Stimulated activated CD4-positive, alpha-beta T cell treated with anti-CD3 and anti-CD28 coated beads, TNF-alpha, amount 100 ng/mL, for 1 hour (primary cell): ENCODE data around the gene TRABD2B.

Experiments used
- DNase-seq, 3 donors: peaks; one replicate each; pipeline ENCODE4 v3.0.0-alpha.2; 2020; ENCODE audit warnings: low read depth in 3 of 3, low spot score in 1 of 3

Gene TRABD2B

DNA sequence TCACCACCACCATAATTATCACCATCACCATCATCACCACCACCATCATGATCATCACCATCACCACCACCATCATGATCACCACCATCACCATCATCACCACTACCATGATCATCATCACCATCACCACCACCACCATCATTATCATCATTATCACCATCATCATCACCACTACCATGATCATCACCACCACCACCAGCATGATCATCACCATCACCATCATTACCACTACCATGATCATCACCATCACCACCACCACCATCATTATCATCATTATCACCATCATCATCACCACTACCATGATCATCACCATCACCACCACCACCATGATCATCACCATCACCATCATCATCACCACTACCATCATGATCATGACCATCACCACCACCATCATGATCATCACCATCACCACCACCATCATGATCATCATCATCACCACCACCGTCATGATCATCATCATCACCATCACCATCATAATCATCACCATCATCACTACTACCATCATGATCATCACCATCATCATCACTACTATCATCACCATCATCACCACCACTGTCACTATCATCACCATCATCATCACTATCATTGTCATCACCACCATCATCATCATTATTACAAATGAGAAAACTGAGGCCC, 60.2 kb downstream of the TRABD2B start:
- DNase-seq: no peak

DNA sequence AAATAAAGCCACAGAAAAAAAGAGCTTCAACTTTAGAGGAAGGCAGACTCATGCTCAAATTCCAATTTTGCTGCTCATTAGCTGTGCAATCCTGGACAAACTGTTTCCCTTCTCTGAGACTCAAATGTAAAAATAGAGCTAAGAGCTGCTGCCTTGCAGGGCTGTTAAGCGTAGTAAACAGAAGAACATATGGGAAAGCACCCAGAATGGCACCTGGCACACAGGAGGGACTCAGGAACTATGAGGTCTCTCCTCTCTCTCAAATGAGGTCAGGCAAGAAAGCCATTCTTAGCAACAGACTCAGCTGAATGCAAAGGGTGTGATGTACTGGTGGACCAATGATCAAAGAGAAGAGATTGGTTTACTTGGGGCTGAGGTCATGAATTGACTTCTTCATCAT, 61.3 kb downstream of the TRABD2B start:
- no peak for DNase-seq

DNA sequence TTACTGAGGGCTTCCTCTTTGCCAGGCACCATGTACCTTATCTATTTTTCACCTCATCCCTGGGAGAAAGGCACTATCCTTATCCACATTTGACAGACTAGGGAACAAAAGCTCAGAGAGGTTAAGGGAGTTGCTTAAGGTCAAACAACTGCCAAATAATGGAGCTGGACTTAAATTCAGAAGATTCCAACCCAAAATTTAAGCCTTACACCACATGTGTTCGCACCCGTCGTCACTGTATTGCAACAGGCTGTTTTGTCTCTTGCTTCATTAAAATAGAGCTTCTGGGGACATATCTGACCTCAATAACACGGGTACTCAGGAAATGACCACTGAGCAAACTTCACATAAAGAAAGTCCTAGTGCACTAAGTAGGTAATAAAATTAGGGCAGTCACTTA, 62.0 kb downstream of the TRABD2B start:
- no peak for DNase-seq

DNA sequence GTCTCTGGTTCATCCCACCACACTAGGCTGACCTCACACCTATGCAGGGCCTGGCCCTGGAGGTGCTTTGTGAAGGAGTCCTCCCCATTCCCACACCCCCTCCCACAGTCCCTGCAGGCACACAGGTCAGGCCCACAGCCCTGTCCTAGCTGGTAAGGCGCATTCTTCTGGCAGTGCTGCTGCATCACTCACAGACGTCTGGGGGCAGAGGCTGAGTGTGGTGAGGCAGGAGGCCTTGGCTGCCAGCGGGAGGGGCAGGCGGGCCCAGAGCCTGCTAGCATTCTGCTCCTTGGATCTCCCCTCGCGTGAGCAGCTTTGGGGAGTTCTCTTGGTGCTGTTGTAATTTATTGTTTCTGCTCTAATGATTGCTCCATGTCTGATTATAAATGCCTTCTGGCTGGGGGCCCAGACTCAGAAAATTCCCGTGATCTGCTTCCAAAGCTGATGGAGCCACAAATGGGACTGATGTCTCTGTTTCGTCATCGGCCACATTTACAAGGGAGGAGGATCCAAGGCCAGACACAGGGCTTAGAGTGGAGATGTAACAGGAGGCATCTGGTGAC, 62.9 kb downstream of the TRABD2B start:
- DNase-seq: no peak

DNA sequence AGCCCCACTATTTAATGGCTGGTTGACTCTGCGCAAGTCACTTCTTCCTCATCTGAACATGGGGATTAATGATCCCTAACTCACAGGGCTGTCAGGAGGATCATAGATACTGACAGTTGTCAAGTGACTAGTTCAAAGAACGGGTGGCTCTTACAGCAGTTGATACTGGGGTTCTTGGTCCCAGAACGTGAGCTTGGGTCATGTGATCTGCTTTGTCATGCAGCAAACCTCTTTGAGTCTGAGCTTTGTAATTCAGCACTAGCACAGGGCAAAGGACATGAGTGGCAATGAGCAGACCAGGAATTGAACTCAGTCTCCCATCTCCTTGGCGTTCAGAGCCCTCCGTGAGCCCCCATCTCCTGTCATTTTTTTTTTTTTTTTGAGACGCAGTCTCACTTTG, 64.4 kb downstream of the TRABD2B start:
- DNase-seq: no peak

DNA sequence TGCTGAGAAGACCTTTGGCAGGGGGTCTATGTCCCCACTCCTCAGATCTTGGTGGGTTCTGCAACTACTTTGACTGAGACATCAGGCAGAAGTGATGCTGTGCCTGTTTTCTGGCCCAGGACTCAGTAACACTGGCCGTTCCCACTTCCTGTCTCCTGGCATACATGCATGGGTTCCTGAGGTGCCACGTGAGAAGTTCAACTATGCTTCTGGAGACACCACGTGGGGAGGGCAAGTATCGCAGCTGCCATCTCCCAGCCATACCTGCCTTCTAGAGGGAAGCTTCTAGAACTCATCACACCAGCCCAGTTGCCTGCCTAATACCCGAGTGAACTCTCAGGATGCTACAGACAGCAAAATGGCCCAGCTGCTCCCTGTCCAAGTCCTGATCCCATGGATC, 65.8 kb downstream of the TRABD2B start:
- no peak for DNase-seq

DNA sequence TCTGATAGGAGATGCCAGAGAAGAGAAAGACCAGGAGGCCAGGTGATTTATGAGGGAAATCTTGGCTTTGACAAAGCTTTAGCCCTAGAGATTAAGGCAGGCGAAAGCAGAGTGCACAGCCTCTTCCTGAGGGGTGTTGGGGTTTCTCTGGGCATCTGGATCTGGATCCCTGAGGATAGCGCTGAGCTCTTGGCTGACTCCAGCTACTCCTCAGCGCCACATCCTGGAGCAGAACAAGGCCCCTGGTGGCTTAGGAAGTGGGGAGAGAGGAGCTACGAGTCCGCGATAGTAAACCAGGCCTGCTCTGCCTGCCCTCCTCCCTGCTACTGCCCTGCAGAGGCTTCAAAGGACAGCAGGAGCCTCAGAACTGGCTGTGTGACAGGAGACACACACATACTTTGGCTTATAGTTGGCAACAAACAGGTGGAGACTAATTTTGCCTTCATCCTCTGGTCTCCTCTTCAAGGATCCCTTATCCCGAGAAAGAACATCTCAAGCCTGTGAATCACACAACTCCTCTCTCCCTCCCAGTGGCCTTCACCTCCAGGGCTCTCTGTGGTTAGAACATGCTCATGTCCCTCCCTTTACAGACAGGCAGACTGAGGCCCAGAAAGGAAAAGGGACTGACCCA, 66.9 kb downstream of the TRABD2B start:
- DNase-seq: no peak

DNA sequence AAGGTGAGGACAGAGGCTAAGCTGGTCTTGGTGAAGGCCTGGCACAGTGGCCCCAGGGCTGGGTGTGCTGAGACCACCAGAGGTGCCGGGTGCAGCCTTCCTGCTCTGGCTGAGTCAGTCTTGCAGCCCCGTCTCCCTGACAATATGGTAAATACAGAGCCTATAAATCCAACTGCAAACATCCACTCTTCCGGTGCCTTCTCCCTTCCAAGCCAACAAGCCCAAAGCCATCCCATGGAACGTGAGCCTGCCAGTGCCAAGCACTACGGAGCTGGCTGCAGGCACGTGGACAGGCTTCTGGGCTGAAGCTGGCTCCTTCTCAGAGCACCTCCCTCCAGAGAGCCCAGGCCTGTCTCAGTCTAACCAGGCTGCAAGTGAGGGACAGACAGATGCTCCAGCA, 70.0 kb downstream of the TRABD2B start:
- no peak for DNase-seq

DNA sequence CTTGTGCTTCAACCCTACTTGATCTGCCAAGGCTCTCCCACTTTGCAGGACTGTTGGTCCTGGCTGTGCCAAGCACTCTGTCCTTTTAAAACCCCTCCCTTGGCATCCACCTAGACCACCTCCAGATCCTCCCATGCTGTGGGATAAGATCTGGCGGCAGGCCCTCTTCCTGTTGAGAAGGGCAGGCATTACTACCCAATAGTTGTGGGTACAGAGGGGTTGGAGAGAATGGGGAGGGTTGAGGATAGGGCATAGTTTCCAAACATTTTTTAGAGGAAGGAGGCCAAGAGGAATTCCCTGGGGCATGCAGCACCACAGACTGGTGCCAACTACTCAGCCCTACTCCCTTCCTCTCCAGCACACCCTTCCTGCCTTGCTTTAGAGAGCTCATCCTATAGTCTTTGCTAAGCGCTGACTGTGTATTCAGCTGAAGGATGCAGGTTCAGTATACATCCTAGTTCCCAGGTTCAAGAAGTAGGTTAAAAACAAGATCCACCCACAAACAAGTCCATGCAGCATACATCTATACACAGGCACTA, 70.7 kb downstream of the TRABD2B start:
- no peak for DNase-seq

DNA sequence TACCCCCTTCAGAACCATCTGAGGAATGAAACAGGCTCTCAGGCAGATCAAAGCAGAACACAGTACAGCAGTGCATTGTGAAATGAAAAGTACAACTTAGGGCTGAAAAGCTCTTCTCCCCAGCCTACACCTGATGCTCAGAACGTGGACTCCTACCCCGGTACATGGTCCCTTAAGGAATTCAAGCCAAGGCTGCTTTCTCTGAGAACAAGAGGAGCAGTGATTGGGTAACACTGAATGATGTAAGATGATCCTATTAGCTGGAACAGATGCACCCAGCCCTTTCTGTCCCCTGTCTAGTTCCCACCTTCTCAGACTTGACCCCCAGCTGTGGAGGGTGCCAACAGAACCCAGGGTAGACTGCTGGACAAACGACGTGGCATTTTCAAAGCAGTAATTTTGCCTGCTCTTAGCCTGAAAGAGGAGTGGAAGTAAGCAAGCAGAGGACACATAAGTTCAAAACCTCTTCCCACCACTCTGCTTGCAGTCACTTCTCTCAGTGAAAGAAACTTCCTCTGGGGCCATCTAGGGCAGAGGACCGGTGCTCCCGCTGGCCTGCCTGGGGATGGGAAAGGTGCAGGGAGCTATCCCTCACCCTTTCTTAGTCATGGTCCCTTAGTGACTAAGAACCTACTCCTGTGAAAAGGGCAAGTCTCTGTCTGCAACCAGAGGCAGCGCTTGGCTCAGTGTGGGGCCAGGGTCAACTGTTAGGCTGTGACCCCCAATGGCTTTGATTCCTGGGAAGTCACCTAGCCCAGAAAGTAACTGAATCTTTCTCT, 72.7 kb downstream of the TRABD2B start:
- no peak for DNase-seq

DNA sequence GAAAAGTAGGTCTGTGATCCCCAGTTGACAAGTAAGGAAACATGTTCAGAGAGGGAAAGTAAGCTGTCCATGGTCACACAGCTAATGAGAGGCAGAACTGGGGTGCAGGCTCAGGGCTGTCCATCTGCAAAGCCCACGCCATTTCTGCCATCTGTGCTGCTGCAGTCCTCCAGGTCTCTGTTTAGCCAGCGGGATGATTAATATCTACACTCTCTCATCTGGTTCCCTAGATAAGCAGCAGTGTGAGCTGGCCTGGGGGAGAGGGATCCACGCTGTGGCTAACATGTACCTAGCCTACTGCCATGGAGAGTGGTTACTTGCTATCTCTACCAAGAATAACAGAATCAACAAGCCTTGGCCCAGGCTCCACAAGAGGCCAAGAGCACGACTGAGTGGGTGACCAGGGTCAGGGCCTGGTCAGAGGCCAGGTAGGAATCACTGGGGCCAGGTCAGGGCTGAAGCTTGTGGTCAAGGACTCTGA, 75.2 kb downstream of the TRABD2B start:
- no peak for DNase-seq

DNA sequence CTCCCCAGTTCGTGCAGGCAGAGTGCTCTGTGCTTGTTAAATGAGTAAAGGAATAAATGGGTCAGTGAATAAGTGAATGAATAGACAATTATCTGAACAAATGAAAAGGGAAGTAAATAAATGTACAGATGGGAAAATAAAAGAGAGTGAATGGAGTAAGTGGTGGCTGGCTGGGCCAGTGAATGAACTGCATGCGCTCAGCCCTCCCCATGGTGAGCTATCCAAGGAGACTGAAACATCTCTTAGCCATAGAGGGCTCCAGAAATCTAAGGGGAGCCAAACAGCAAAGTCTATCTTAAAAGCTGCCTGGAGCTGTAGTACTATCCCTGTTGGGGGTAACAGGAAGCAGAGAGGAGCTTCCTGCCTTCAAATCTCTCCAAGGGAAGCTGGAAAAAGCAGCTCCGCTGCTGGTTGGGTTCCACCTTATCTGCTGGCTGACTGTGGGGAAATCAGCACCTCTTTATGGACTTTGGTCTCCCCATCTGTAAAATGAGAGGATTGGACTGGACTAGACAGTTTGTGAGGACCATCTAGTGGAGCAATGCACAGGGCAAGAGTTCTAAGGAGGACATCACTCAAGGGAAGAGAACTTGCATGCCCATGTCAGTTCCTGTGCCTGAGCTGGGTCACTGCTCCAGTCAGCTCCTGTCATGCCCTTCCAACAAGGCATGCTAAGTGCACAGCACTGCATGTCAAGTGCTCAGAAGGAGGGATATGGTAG, 77.9 kb downstream of the TRABD2B start:
- DNase-seq: no peak

DNA sequence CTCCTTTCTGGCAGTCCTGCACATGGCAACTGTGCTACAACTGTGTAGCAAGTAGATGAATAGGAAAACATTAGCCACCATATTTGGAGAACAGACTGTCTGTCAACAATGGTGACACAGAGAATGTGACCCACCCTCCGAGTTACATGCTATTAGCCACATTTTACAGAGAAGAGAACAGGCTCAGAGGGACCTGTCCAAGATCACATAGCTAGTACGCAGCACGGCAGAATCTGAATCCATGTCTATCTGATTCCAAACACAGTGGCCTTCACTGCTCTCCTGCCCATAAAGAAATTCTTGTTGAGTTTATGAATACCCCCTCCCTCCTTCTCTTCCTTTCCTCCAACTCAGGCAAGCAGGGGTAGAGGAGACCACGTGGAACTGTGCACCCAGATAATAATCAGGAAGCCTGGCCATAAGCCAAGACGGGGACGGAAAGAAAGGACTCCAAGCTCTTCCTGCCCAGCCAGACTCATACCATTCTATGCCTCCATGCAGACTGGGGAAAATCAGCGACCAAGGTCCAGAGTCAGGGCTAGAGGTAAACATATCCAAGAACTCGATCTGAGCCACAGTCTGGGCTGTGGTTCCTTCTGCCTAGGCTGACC, 78.8 kb downstream of the TRABD2B start:
- DNase-seq: no peak

DNA sequence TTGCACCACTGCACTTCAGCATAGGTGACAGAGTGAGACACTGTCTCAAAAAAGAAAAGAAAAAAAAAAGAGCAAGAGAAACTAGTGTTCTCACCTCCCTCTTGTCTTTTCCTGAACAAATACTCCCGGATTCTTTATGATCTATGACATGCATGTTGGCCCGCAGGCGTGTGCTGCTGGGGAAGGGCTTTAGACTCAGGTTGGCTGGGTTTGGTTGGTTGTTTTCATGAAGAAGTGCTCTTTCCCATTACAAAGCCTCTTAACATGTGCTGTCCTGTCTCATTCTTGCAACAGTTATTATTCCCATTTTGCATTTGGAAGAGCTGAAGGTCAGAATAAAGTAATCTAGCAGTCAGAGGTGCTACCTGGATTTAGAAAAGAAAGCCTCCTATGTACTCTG, 79.5 kb downstream of the TRABD2B start:
- no peak for DNase-seq

DNA sequence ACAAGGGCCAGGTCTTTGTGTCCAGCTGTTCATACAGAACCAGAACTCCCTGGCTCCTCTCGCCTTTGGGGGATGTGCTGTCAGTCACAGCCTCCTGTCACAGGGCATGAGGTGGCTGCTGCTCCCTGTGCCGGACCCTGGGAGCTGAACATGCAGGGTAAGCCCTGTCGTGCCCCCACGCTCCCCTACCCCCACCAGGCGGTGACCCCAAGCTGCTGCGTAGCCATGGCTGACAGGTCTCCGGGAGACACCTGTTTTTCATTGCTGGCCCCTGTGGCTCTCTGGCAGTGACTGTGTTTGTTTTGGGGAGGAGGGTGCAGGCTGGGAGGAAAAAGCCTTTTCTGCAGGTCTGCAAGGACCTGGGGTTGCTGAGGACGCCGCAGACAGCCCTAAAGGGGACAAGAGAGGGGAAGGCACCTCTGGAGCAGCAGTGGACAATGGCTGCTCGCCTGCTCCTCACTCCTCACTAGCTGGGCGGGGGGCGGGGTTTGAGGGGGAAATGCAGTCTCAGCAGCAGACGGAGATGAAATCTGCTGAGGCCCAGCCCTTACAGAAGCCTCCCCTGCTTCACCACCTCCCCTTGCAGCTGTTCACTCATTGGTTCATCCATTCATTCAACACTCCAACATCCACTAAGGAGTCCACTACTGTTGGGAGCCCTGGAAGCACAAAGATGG, 81.4 kb downstream of the TRABD2B start:
- DNase-seq: no peak

DNA sequence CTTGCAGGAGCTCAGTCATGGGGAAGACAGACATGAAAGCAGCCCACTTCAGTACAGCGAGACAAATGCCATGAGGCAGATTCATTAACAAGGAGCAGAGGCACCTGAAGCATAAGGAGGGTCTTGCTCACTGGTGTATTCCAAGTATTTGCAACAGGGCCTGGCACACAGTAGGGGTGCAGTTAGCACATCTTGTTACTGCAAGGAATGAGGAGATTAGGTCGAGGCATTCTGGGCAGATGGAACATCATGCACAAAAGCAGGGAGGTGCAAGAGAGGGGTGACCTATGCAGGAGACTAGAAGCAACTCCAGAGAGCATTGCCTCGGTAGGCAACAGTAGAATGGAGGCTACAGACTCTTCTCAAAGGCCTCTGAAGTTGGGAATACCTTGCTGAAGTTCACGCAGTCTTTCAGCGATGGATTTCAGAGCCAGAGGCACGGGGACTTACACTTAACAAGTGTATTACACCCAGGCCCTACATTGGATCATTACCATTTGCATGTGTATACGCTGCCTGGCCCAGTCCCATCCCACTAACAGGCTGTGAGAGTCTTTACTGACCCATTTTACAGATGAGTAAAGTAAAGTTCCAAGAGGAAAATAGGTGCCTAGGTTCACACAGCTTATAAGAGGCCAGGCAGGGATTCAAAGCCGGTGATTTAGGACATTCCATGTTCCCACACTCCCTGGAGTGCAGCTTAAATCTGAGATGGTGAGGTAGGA, 82.1 kb downstream of the TRABD2B start:
- DNase-seq: no peak

DNA sequence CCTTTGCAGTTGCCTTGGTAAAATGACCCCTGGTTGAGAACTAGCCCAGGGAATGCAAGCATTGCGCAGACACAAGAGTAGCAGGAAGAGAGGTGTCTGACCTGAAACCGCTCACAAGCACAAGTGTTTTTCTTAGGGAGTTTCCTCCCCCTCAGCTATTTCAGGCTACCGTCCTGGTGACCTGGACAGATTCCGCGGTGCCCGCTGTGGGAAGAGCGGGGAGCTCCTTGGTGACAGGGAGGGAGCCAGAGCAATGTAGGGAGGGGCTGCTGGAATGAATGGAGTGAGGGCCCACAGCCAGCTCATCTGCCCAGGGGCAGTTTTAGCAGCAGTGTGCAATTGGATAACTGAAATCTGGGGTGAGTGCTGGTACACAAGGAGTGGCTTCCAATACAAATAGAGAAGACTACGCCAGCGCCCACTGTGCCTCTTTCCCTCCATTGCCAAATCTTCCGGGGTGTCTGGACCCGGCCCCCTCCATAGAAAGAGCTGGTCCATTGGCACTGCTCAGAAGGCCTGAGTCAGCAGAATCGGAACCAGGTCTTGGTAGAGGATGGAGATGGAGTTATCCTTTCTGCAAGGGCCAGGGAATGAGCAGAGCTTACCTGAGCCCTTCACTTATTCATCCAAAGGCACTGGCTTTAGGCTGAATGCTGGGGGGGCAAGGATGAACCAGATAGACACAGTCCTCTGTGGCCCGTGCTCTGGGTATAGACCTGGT, 82.8 kb downstream of the TRABD2B start:
- no peak for DNase-seq

DNA sequence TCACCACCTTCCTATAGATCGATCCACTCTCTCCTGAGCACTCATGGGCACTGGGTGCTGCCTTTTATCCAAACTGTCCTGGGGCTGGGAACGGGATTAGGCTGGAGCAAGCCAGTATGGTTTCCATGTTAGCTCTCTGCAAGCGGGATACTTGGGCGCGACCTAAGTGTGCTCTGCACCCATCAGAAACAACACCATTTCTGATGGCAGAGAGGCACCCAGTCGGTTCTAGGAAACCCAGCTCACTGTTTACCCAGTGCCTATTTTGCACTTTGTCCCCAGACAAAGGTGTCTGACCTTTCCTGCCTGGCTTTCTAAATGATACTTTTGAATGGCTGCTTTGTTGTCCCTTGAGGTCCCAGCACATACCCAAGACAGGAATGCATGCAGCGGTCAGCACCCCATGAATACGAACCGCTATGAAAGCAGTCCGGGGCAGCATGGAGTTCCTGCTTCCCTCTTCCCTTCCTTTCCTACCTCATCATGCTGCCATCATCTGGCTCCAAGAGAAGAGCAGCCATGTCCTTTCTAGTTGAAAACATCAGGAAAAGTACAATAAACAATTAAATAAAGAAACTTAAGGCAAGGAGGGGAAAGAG, 83.9 kb downstream of the TRABD2B start:
- no peak for DNase-seq
